LNCaP clone FGC (cell line): ENCODE data around the gene SLC5A4.

Source experiments
- DNase-seq: peaks from one replicate; pipeline ENCODE4 v3.0.0-alpha.2; 2011; ENCODE audit warnings: low read depth
- H3K4me3 ChIP-seq: 2 replicates; pipeline ENCODE4 v1.5.1; 2011; ENCODE audit warnings: mild to moderate bottlenecking, low read depth, low read length, control low read depth
- CTCF ChIP-seq: IDR thresholded peaks from 2 replicates; pipeline ENCODE4 v1.5.1; 2012; ENCODE audit warnings: mild to moderate bottlenecking; ENCODE audit not compliant: control insufficient read depth, insufficient read depth; ENCODE audit errors: extremely low read depth

Gene SLC5A4

GRCh38 chr22:32181043-32181442 lies 74.1 kb downstream of the SLC5A4 start:
- no peak for TF ChIP-seq CTCF
- H3K4me3 ChIP-seq, result no peak overlapping the region
- no peak for DNase-seq

- TF ChIP-seq CTCF, result no peak
- no peak for DNase-seq
Observed at GRCh38 chr22:32177221-32177765, 77.9 kb downstream of the SLC5A4 start.

GRCh38 chr22:32175683-32176644 lies 79.2 kb downstream of the SLC5A4 start:
- DNase-seq, result no peak
- H3K4me3 ChIP-seq, result no peak overlapping the region
- no peak for TF ChIP-seq CTCF

More at GRCh38 chr22:32177221-32177765, 77.9 kb downstream of the SLC5A4 start:
- no peak overlapping the region for H3K4me3 ChIP-seq

GRCh38 chr22:32175115-32175514 lies 80.0 kb downstream of the SLC5A4 start:
- no peak overlapping the region for H3K4me3 ChIP-seq
- DNase-seq, result no peak
- TF ChIP-seq CTCF, result no peak
